ENCODE data around the gene GATA2. TPM values are rescaled to one million over a fixed set of nuclear protein-coding genes. Genes with fewer than 3 reads are reported as not detected.

Gene GATA2
- total and polyA plus RNA-seq, 12 donors = 6.8 to 29.8 (median 12.6) TPM

DNA sequence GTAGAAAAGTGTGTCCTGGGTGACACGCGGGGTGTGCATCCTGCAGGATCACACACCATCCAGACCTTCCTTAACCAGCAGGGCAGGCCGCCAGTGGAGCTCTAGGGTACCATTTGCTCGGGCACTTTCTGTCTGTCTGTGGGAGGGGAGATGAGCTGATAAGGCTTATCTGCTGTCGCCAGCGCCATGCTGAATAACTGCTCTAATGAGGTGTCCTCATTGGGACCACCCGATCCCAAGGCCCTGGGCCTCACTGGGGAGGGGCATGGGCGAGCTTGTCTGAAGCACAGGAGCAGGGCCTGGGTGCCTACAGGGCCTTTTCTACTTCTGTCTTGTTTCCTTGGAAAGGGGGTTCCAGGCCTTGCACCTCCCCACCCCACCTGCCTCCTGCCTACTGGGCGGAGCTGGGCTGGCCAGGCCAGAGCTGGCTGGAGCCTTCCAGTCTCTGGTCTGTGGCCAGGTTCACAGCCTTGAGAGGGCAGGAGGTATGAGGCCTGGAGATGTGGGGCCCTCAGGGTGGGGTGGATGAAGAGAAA, 2.5 kb upstream of the GATA2 start:
- DNase-seq = no peak
- Histone ChIP-seq H3K9me3 (peaks cover 0 to 3% (median 0%) of the 10 kb centered on the region in 11 donors), H3K4me1 (peaks cover 5 to 48% (median 44%) of the 10 kb centered on the region in 9 donors), H3K27me3 (peaks cover 13 to 100% (median 66%) of the 10 kb centered on the region in 7 donors), H3K4me3 (no peak overlapping the region), H3K36me3 (peaks cover 0 to 6% (median 0%) of the 10 kb centered on the region in 9 donors), H3K27ac (no peak overlapping the region)
- TF ChIP-seq, protein P1, sequence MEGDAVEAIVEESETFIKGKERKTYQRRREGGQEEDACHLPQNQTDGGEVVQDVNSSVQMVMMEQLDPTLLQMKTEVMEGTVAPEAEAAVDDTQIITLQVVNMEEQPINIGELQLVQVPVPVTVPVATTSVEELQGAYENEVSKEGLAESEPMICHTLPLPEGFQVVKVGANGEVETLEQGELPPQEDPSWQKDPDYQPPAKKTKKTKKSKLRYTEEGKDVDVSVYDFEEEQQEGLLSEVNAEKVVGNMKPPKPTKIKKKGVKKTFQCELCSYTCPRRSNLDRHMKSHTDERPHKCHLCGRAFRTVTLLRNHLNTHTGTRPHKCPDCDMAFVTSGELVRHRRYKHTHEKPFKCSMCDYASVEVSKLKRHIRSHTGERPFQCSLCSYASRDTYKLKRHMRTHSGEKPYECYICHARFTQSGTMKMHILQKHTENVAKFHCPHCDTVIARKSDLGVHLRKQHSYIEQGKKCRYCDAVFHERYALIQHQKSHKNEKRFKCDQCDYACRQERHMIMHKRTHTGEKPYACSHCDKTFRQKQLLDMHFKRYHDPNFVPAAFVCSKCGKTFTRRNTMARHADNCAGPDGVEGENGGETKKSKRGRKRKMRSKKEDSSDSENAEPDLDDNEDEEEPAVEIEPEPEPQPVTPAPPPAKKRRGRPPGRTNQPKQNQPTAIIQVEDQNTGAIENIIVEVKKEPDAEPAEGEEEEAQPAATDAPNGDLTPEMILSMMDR (IDR thresholded peaks at IDR 0.05) = no peak
- ATAC-seq = no peak
- 84 to 95% methylated on average over 9 of the region's 9 CpGs for WGBS, 2 donors
- intact Hi-C loops (cut with DNase I) = loop anchor here (5.0 to 10.0 kb wide), 10 partner anchors 68 to 411 kb away; no protein-coding TSS in a partner anchor

DNA sequence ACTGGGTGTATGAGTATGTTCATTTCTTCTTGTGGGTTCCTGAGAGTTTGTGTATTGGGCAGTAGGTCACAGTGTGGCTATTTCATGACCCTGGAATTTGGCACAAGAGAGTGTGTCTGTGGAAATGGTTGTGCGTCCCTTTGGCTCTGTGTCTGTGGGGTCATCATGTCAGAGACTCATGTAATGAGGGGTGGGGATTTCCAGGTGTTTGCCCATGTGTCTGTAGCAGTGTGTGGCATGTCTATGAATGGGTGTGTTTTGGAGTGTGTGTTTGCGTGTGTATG, 1.3 kb upstream of the GATA2 start:
- intact Hi-C loops (cut with DNase I) = loop anchor here in 7 of 10 donors (5.0 to 10.0 kb wide), 6 partner anchors 180 to 410 kb away; no protein-coding TSS in a partner anchor
- TF ChIP-seq, protein P1 (IDR thresholded peaks at IDR 0.05) = no peak
- no peak for DNase-seq
- Histone ChIP-seq H3K27ac (no peak overlapping the region), H3K4me1 (peaks cover 10 to 60% (median 48%) of the 10 kb centered on the region in 9 donors), H3K4me3 (no peak overlapping the region), H3K9me3 (no peaks in the 10 kb centered on the region), H3K36me3 (peaks cover 0 to 6% (median 0%) of the 10 kb centered on the region in 9 donors), H3K27me3 (peaks cover 13 to 100% (median 70%) of the 10 kb centered on the region in 7 donors)
- no peak for ATAC-seq
- 85 to 91% methylated on average over 2 of the region's 2 CpGs for WGBS, 2 donors

DNA sequence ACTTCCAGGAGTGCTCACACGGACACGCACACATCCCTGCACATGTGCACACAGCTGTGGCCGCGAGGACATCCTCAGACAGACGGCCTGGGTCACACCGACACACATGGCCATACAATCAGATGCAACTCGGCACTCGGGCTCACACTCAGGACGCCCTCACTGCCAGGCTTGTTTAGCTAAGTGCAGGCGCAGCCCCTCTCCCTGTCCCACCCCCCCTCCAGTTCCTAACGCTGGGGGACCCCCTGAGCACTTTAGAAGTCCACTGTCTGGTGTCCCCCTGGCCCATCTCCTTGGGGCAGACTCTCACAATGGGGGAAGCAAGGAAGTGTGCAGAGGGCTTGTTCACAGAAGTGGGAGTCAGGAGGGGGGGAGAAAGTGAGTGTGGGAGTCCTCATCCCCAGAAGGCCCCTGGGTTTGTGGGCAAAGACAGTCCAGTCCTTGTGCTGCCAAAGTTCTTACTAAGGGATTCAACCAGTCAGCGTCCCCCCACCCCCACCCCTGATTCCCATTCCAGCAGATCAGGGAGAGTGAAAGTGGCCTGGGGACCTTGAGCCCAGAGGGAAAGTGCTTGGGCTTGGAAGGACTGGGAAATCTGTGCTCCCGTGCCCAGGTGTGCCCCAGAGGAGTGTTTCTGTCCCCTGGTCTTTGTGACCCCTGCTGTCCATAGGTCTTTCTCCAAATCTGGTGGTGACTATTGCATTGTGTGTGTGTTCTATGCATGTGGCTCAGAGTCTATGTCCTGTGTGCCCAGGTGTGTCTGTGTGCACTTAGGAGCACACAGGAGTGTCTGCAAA, 767 bp upstream of the GATA2 start:
- Histone ChIP-seq H3K9me3 (no peaks in the 10 kb centered on the region), H3K36me3 (peaks cover 0 to 6% (median 0%) of the 10 kb centered on the region in 9 donors), H3K27me3 (peaks cover 13 to 100% (median 71%) of the 10 kb centered on the region in 7 donors), H3K4me3 (no peak overlapping the region), H3K27ac (no peak overlapping the region), H3K4me1 (peaks cover 10 to 65% (median 53%) of the 10 kb centered on the region in 9 donors)
- intact Hi-C loops (cut with DNase I) = loop anchor here in 7 of 10 donors (5.0 to 10.0 kb wide), 6 partner anchors 179 to 409 kb away; no protein-coding TSS in a partner anchor
- WGBS, 2 donors = 42 to 48% methylated on average over 13 of the region's 13 CpGs
- TF ChIP-seq, protein P1 (IDR thresholded peaks at IDR 0.05) = no peak
- ATAC-seq = no peak
- no peak for DNase-seq

GRCh38 chr3:128491941-128492670, 895 bp downstream of the GATA2 start:
- Histone ChIP-seq H3K4me1 (peaks cover 10 to 71% (median 58%) of the 10 kb centered on the region in 9 donors), H3K27me3 (peaks cover 13 to 100% (median 72%) of the 10 kb centered on the region in 7 donors), H3K27ac (no peak overlapping the region), H3K4me3 (peak overlapping the region in 8 of 10 donors; percentile 2 to 85 (median 72)), H3K36me3 (peaks cover 0 to 6% (median 0%) of the 10 kb centered on the region in 9 donors), H3K9me3 (no peaks in the 10 kb centered on the region)
- no peak for DNase-seq
- WGBS, 2 donors = 22 to 35% methylated on average over 70 of the region's 70 CpGs
- intact Hi-C loops (cut with DNase I) = loop anchor here in 7 of 10 donors (5.0 to 10.0 kb wide), 6 partner anchors 177 to 407 kb away; no protein-coding TSS in a partner anchor
- no peak for ATAC-seq
- TF ChIP-seq, protein P1 (IDR thresholded peaks at IDR 0.05) = no peak
